ENCODE data around the gene ARSA.
"Not testable (repeated sequence)": the region's sequence is repeated elsewhere in the genome, so short reads cannot be mapped to it uniquely, and the experiment has no call there.

The ARSA gene

GRCh38 chr22:50654664-50655063 lies 26.7 kb upstream of the ARSA start:
- DNase-seq (ENCODE audit: low read depth): not testable (repeated sequence)

- no peak for DNase-seq (ENCODE audit: low read depth)
Observed at GRCh38 chr22:50653256-50653655, 25.3 kb upstream of the ARSA start.

GRCh38 chr22:50643821-50644101 lies 15.8 kb upstream of the ARSA start:
- not testable (repeated sequence) for DNase-seq (ENCODE audit: low read depth)

- not testable (repeated sequence) for DNase-seq (ENCODE audit: low read depth)
Observed at GRCh38 chr22:50643021-50643820, 15.3 kb upstream of the ARSA start.

GRCh38 chr22:50641696-50642607 lies 14.0 kb upstream of the ARSA start:
- DNase-seq (ENCODE audit: low read depth): no peak

GRCh38 chr22:50640857-50641647 lies 13.1 kb upstream of the ARSA start:
- DNase-seq (ENCODE audit: low read depth): no peak

GRCh38 chr22:50640296-50640695 lies 12.3 kb upstream of the ARSA start:
- not testable (repeated sequence) for DNase-seq (ENCODE audit: low read depth)

GRCh38 chr22:50635591-50635990 lies 7.6 kb upstream of the ARSA start:
- DNase-seq (ENCODE audit: low read depth): no peak

GRCh38 chr22:50633771-50634170 lies 5.8 kb upstream of the ARSA start:
- DNase-seq (ENCODE audit: low read depth): no peak

GRCh38 chr22:50633086-50633485 lies 5.1 kb upstream of the ARSA start:
- no peak for DNase-seq (ENCODE audit: low read depth)

- DNase-seq (ENCODE audit: low read depth): no peak
Observed at GRCh38 chr22:50630376-50630775, 2.4 kb upstream of the ARSA start.

- DNase-seq (ENCODE audit: low read depth): no peak
Observed at GRCh38 chr22:50628543-50629134, 687 bp upstream of the ARSA start.

- no peak for DNase-seq (ENCODE audit: low read depth)
Observed at GRCh38 chr22:50626850-50627641, 906 bp downstream of the ARSA start.

GRCh38 chr22:50626314-50626849 lies 1.6 kb downstream of the ARSA start:
- DNase-seq (ENCODE audit: low read depth): no peak

GRCh38 chr22:50625568-50626313 lies 2.2 kb downstream of the ARSA start:
- no peak for DNase-seq (ENCODE audit: low read depth)

- no peak for DNase-seq (ENCODE audit: low read depth)
Observed at GRCh38 chr22:50625131-50625567, 2.8 kb downstream of the ARSA start.

GRCh38 chr22:50624347-50625130 lies 3.4 kb downstream of the ARSA start:
- DNase-seq (ENCODE audit: low read depth): no peak

GRCh38 chr22:50622723-50623327 lies 5.1 kb downstream of the ARSA start:
- no peak for DNase-seq (ENCODE audit: low read depth)

Data from activated T-cell treated with anti-CD3 and anti-CD28 coated beads for 24 hours (primary cell).